K562 (cell line): Measurements from ENCODE around the gene ZNF24. TPM values are rescaled to one million over a fixed set of nuclear protein-coding genes. Genes with fewer than 3 reads are reported as not detected.
A peak's percentile ranks its signal among the peaks of the same experiment; 100 is the strongest.

ENCODE experiments used
- CEBPG ChIP-seq, 3 experiments: fragments of 200-800 bp in 1 of 3; sonication (Bioruptor generic) in 1 of 3; sonication (generic) in 1 of 3; formaldehyde crosslinking in 1 of 3; IDR thresholded peaks in 2 of 3; conservative IDR thresholded peaks in 1 of 3; 2 replicates each; pipeline versions ENCODE4 v1.6.1 to v1.8.0; 2016 to 2022; ENCODE audit warnings: missing compliant biosample characterization in 2 of 3, missing genetic modification characterization in 2 of 3, mild to moderate bottlenecking in 1 of 3, missing genetic modification reagents in 1 of 3
- DMBX1 ChIP-seq: fragments of 250-450 bp; sonication (Bioruptor Pico); IDR thresholded peaks from 2 replicates; pipeline ENCODE4 v1.8.0; 2022; ENCODE audit warnings: inconsistent platforms, mild to moderate bottlenecking, moderate library complexity, borderline replicate concordance
- EGR1 ChIP-seq: fragments of 450-650 bp; conservative IDR thresholded peaks from 2 replicates; pipeline ENCODE4 v1.6.1; 2017; ENCODE audit warnings: mild to moderate bottlenecking
- FOXP1 ChIP-seq: sonication (generic); formaldehyde crosslinking; IDR thresholded peaks from 2 replicates; pipeline ENCODE4 v1.8.0; 2022; ENCODE audit warnings: mild to moderate bottlenecking, missing genetic modification reagents
- HNRNPH1 ChIP-seq: fragments of 200-400 bp; formaldehyde crosslinking; optimal IDR thresholded peaks from 2 replicates; pipeline ENCODE3; 2017; ENCODE audit warnings: low read depth, mild to moderate bottlenecking, low read length, moderate library complexity
- KLF6 ChIP-seq: fragments of 250-450 bp; sonication (Bioruptor Pico); IDR thresholded peaks from 2 replicates; pipeline ENCODE4 v1.4.0; 2020; ENCODE audit warnings: mild to moderate bottlenecking, moderate library complexity, borderline replicate concordance
- MAZ ChIP-seq, 2 experiments: fragments of 450-650 bp in 1 of 2; sonication (generic) in 1 of 2; formaldehyde crosslinking; IDR thresholded peaks in 1 of 2; conservative IDR thresholded peaks in 1 of 2; 2 replicates each; pipeline versions ENCODE4 v1.4.0 to v1.5.0; 2020; ENCODE audit warnings: mild to moderate bottlenecking in 1 of 2, missing genetic modification reagents in 1 of 2
- NFXL1 ChIP-seq: fragments of 450-650 bp; formaldehyde crosslinking; IDR thresholded peaks from 2 replicates; pipeline ENCODE4 v1.4.0; 2021; ENCODE audit warnings: mild to moderate bottlenecking
- NRF1 ChIP-seq, 2 experiments: fragments of 450-650 bp; IDR thresholded peaks in 1 of 2; conservative IDR thresholded peaks in 1 of 2; 2 replicates each; pipeline ENCODE4 v1.6.1; 2014; ENCODE audit warnings: mild to moderate bottlenecking in 2 of 2
- PHB ChIP-seq: fragments of 250-450 bp; sonication (Bioruptor Pico); IDR thresholded peaks from 2 replicates; pipeline ENCODE4 v1.5.0; 2021
- PHF21A ChIP-seq: fragments of 450-650 bp; IDR thresholded peaks from 2 replicates; pipeline ENCODE4 v1.6.1; 2017; ENCODE audit warnings: low read depth, borderline replicate concordance
- RBM34 ChIP-seq: fragments of 200-400 bp; formaldehyde crosslinking; IDR thresholded peaks from 2 replicates; pipeline ENCODE4 v1.6.1; 2018; ENCODE audit warnings: low read length, borderline replicate concordance; ENCODE audit not compliant: insufficient read depth
- TAF15 ChIP-seq: fragments of 200-400 bp; formaldehyde crosslinking; IDR thresholded peaks from 2 replicates; pipeline ENCODE4 v1.6.1; 2017; ENCODE audit warnings: mild to moderate bottlenecking, low read depth, low read length, moderate library complexity
- TGIF2 ChIP-seq: sonication (generic); formaldehyde crosslinking; IDR thresholded peaks from 2 replicates; pipeline ENCODE4 v1.8.1; 2022; ENCODE audit warnings: mild to moderate bottlenecking, missing genetic modification reagents, moderate library complexity
- ZNF133 ChIP-seq: fragments of 250-450 bp; sonication (Bioruptor Pico); IDR thresholded peaks from 2 replicates; pipeline ENCODE4 v1.4.0; 2020; ENCODE audit warnings: mild to moderate bottlenecking
- ZNF134 ChIP-seq: fragments of 250-450 bp; sonication (Bioruptor Pico); conservative IDR thresholded peaks from 2 replicates; pipeline ENCODE4 v1.4.0; 2020
- ZNF57 ChIP-seq: fragments of 450-650 bp; formaldehyde crosslinking; IDR thresholded peaks from 2 replicates; pipeline ENCODE4 v1.4.0; 2020; ENCODE audit warnings: mild to moderate bottlenecking, moderate library complexity
- ZNF717 ChIP-seq: fragments of 250-450 bp; sonication (Bioruptor Pico); IDR thresholded peaks from 2 replicates; pipeline ENCODE4 v1.5.0; 2021
- polyA plus RNA-seq, 8 experiments: library from polyadenylated mRNA; depleted of rRNA in 4 of 8; stranded (reverse) in 5 of 8; unstranded in 3 of 8; fragments of >200 nt; fragmentation: Nextera tagmentation in 2 of 8; fragmentation: Illumina TruSeq in 1 of 8; extraction: Ambion mirVana in 2 of 8; extraction: Trizol in 1 of 8; gene quantifications; 2 replicates each; pipeline versions ENCODE4 v1.2.1 to v1.2.3, GENCODE V29; 2011 to 2014; ENCODE audit warnings: inconsistent platforms in 1 of 8, missing spikeins in 1 of 8
- total RNA-seq, 7 experiments: library from RNA; depleted of rRNA in 6 of 7; stranded (reverse); fragments of >200 nt in 6 of 7; fragmentation: Illumina TruSeq in 2 of 7; extraction: Trizol in 2 of 7; gene quantifications; 2 replicates each; pipeline versions ENCODE4 v1.2.1 to v1.2.3, GENCODE V29; 2011 to 2021; ENCODE audit warnings: low replicate concordance in 1 of 7
- TF ChIP-seq, protein P1 (sequence below): fragments of 250-450 bp; sonication (Bioruptor Pico); IDR thresholded peaks from 2 replicates; pipeline ENCODE4 v1.4.0; 2020; ENCODE audit warnings: mild to moderate bottlenecking
- TF ChIP-seq, protein P2 (sequence below), 2 experiments: fragments of 450-650 bp; IDR thresholded peaks; 2 replicates each; pipeline ENCODE4 v1.6.1; 2016; ENCODE audit warnings: mild to moderate bottlenecking in 2 of 2, borderline replicate concordance in 1 of 2, low read depth in 1 of 2, moderate library complexity in 1 of 2

ZNF24 gene
- total and polyA plus RNA-seq, 9 of the 15 experiments (the other 6 are each of a cell fraction or from before 2014, with no cell fraction given), result 35.7 to 72.8 (median 54.1) TPM

GRCh38 chr18:35289293-35289692 lies 54.9 kb downstream of the ZNF24 start (continued):
- TF ChIP-seq CEBPG (CRISPR knock-in tag; IDR thresholded peaks at IDR 0.05), result no peak
- TF ChIP-seq CEBPG (tag; conservative IDR thresholded peaks at IDR 0.05 in 1 of 2, IDR thresholded peaks at IDR 0.05 in 1 of 2), result no peak
- TF ChIP-seq EGR1, result no peak
- TF ChIP-seq ZNF134 (CRISPR knock-in tag), result 0 out of 2 replicates have a peak, but pooled peaks have one; percentile 21
- TF ChIP-seq TAF15, result no peak
- no peak for TF ChIP-seq ZNF717 (CRISPR knock-in tag)
- TF ChIP-seq RBM34, result no peak
- no peak for TF ChIP-seq PHB (CRISPR knock-in tag)
- no peak for TF ChIP-seq KLF6 (CRISPR knock-in tag)
- no peak for TF ChIP-seq ZNF133 (CRISPR knock-in tag)
- TF ChIP-seq, protein P1, sequence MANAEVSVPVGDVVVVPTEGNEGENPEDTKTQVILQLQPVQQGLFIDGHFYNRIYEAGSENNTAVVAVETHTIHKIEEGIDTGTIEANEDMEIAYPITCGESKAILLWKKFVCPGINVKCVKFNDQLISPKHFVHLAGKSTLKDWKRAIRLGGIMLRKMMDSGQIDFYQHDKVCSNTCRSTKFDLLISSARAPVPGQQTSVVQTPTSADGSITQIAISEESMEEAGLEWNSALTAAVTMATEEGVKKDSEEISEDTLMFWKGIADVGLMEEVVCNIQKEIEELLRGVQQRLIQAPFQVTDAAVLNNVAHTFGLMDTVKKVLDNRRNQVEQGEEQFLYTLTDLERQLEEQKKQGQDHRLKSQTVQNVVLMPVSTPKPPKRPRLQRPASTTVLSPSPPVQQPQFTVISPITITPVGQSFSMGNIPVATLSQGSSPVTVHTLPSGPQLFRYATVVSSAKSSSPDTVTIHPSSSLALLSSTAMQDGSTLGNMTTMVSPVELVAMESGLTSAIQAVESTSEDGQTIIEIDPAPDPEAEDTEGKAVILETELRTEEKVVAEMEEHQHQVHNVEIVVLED (CRISPR knock-in tag), result 0 out of 2 replicates have a peak, but pooled peaks have one; percentile 22
- no peak for TF ChIP-seq TGIF2
- TF ChIP-seq NRF1 (conservative IDR thresholded peaks at IDR 0.05 in 1 of 2, IDR thresholded peaks at IDR 0.05 in 1 of 2), result no peak
- TF ChIP-seq FOXP1, result no peak
- no peak for TF ChIP-seq NFXL1 (CRISPR knock-in tag)
- no peak for TF ChIP-seq DMBX1
- TF ChIP-seq, protein P2, sequence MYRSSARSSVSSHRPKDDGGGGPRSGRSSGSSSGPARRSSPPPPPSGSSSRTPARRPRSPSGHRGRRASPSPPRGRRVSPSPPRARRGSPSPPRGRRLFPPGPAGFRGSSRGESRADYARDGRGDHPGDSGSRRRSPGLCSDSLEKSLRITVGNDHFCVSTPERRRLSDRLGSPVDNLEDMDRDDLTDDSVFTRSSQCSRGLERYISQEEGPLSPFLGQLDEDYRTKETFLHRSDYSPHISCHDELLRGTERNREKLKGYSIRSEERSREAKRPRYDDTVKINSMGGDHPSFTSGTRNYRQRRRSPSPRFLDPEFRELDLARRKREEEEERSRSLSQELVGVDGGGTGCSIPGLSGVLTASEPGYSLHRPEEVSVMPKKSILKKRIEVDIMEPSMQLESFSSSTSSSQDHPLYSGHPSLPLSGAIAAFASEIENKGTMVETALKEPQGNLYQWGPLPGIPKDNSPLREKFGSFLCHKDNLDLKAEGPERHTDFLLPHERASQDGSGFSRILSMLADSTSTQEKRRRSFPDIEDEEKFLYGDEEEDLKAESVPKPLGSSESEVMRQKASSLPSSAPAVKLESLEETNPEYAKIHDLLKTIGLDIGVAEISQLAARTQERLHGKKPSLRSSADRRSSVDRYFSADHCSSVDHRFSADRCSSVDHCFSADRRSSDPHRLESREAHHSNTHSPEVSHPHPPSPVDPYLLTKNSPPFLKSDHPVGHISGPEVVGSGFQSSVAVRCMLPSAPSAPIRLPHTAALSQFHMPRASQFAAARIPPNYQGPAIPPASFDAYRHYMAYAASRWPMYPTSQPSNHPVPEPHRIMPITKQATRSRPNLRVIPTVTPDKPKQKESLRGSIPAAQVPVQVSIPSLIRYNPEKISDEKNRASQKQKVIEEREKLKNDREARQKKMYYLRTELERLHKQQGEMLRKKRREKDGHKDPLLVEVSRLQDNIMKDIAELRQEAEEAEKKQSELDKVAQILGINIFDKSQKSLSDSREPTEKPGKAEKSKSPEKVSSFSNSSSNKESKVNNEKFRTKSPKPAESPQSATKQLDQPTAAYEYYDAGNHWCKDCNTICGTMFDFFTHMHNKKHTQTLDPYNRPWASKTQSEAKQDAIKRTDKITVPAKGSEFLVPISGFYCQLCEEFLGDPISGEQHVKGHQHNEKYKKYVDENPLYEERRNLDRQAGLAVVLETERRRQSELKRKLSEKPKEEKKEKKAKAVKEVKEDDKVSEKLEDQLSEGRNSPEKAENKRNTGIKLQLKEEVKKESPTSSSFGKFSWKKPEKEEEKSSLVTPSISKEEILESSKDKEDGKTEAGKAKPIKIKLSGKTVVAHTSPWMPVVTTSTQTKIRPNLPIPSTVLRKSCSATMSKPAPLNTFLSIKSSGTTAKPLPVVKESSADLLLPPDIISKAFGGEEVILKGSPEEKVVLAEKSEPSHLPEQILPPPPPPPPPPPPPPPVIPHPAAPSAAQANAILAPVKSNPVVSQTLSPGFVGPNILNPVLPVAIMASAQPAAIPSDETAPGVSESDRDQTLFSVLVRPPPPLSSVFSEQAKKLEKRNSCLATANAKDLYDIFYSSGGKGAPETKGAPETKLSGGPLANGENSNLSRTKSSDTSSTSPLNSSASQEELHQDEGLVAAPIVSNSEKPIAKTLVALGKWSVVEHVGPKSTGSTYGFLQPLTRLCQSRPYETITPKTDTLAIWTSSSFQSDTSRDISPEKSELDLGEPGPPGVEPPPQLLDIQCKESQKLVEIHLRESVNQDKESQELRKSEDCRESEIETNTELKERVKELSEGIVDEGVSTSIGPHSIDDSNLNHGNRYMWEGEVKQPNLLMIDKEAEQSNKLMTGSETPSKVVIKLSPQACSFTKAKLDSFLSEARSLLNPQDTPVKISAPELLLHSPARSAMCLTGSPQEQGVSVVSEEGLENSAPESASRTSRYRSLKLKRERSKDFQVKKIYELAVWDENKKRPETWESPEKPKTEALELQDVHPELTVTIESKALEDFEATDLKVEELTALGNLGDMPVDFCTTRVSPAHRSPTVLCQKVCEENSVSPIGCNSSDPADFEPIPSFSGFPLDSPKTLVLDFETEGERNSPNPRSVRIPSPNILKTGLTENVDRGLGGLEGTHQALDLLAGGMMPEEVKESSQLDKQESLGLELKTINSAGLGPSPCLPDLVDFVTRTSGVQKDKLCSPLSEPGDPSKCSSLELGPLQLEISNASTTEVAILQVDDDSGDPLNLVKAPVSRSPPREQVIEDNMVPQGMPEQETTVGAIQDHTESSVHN (IDR thresholded peaks at IDR 0.05; ENCODE audit: borderline replicate concordance in 1 of 2, low read depth in 1 of 2), result no peak
- TF ChIP-seq ZNF57 (CRISPR knock-in tag), result no peak
- no peak for TF ChIP-seq HNRNPH1
- no peak for TF ChIP-seq MAZ (CRISPR knock-in tag; conservative IDR thresholded peaks at IDR 0.05 in 1 of 2, IDR thresholded peaks at IDR 0.05 in 1 of 2)
- no peak for TF ChIP-seq PHF21A
